ENCODE results near the gene MALT1.

- TF ChIP-seq CTCF (IDR thresholded peaks at IDR 0.05) (no peak), EP300 (IDR thresholded peaks at IDR 0.05) (no peak), POLR2AphosphoS5 (IDR thresholded peaks at IDR 0.05) (no peak), POLR2A (IDR thresholded peaks at IDR 0.05; ENCODE audit: low read depth) (no peak)
These were observed 17.3 kb upstream of the MALT1 start for GRCh38 chr18:58653814-58654509.

All from esophagus muscularis mucosa (tissue), 4 donors.